SK-N-SH (cell line): ENCODE measurements around the gene KDM2A. TPM values are rescaled to one million over a fixed set of nuclear protein-coding genes. Genes with fewer than 3 reads are reported as not detected.

Experiments
- CTCF ChIA-PET: fragments of 300-600, 350-600 bp; formaldehyde crosslinking; extraction: SDS; loops from one replicate; lab custom pipeline; 2021; lab: Yijun Ruan, JAX
- POLR2A ChIA-PET: fragments of 350-600 bp; sonication (Branson Sonifier 250); formaldehyde crosslinking; extraction: SDS; loops from one replicate; lab custom pipeline; 2020; ENCODE audit warnings: antibody characterized with exemption, inconsistent platforms; lab: Yijun Ruan, JAX
- DNase-seq: peaks from one replicate; pipeline ENCODE4 v3.0.0; 2012
- H2AFZ ChIP-seq: fragments of 200-600 bp; sonication (generic); 2 replicates; pipeline ENCODE4 v1.8.1; 2016; ENCODE audit warnings: antibody characterized with exemption, mild to moderate bottlenecking, low read depth
- H3F3A ChIP-seq: fragments of 200-600 bp; sonication (generic); replicated peaks from 2 replicates; pipeline ENCODE3; 2016; ENCODE audit warnings: antibody characterized with exemption, mild to moderate bottlenecking; ENCODE audit not compliant: insufficient read depth
- H3K27ac ChIP-seq, 2 experiments: fragments of 200-500 bp in 1 of 2; fragments of 200-600 bp in 1 of 2; sonication (Bioruptor generic) in 1 of 2; sonication (generic), shearing (Covaris generic) in 1 of 2; 2 replicates each; pipeline versions ENCODE4 v1.5.1 to v1.6.1; 2014 to 2016; ENCODE audit warnings: low read depth in 2 of 2, inconsistent platforms in 1 of 2, low read length in 1 of 2, mild to moderate bottlenecking in 1 of 2, mixed read lengths in 1 of 2
- H3K27me3 ChIP-seq: fragments of 200-600 bp; sonication (generic), shearing (Covaris generic); 2 replicates; pipeline ENCODE4 v1.6.1; 2016; ENCODE audit warnings: mixed run types; ENCODE audit not compliant: insufficient read depth
- H3K36me3 ChIP-seq, 2 experiments: fragments of 200-500 bp in 1 of 2; fragments of 200-600 bp in 1 of 2; sonication (Bioruptor generic) in 1 of 2; sonication (generic) in 1 of 2; replicated peaks in 1 of 2; 2 replicates each; pipeline versions ENCODE3 to v1.5.1; 2014 to 2016; ENCODE audit warnings: low read length in 1 of 2, mild to moderate bottlenecking in 1 of 2; ENCODE audit not compliant: insufficient read depth in 2 of 2, control insufficient read depth in 1 of 2
- H3K4me1 ChIP-seq, 2 experiments: fragments of 200-500 bp in 1 of 2; fragments of 200-600 bp in 1 of 2; sonication (Bioruptor generic) in 1 of 2; sonication (generic), shearing (Covaris generic) in 1 of 2; 2 replicates each; pipeline versions ENCODE4 v1.5.1 to v1.6.1; 2014 to 2016; ENCODE audit warnings: low read depth in 1 of 2, low read length in 1 of 2, mixed run types in 1 of 2; ENCODE audit not compliant: insufficient read depth in 2 of 2, control insufficient read depth in 1 of 2
- H3K4me2 ChIP-seq: fragments of 200-600 bp; sonication (generic), shearing (Covaris generic); 2 replicates; pipeline ENCODE4 v1.6.1; 2017; ENCODE audit warnings: mixed run types
- H3K4me3 ChIP-seq, 2 experiments: fragments of 200-500 bp in 1 of 2; fragments of 200-600 bp in 1 of 2; sonication (Bioruptor generic) in 1 of 2; sonication (generic), shearing (Covaris generic) in 1 of 2; 2 replicates each; pipeline versions ENCODE4 v1.5.1 to v1.8.1; 2014 to 2016; ENCODE audit warnings: low read depth in 2 of 2, inconsistent platforms in 1 of 2, low read length in 1 of 2, mild to moderate bottlenecking in 1 of 2, mixed read lengths in 1 of 2, moderate library complexity in 1 of 2
- H3K79me2 ChIP-seq: fragments of 200-600 bp; sonication (generic); 2 replicates; pipeline ENCODE4 v1.8.1; 2017; ENCODE audit warnings: mild to moderate bottlenecking; ENCODE audit not compliant: insufficient read depth
- H3K9ac ChIP-seq: fragments of 200-600 bp; sonication (generic); 2 replicates; pipeline ENCODE4 v1.6.1; 2017; ENCODE audit warnings: mixed run types
- H3K9me2 ChIP-seq: fragments of 200-600 bp; sonication (generic); 2 replicates; pipeline ENCODE4 v1.6.1; 2017; ENCODE audit warnings: mixed run types
- H3K9me3 ChIP-seq: fragments of 200-600 bp; sonication (generic); 2 replicates; pipeline ENCODE4 v1.6.1; 2017; ENCODE audit warnings: mixed run types, mild to moderate bottlenecking, moderate library complexity
- H4K20me1 ChIP-seq: fragments of 200-600 bp; sonication (generic); 2 replicates; pipeline ENCODE4 v1.6.1; 2017; ENCODE audit warnings: mild to moderate bottlenecking, mixed run types; ENCODE audit not compliant: insufficient read depth
- CHD2 ChIP-seq: fragments of 150-350 bp; IDR thresholded peaks from 2 replicates; pipeline ENCODE4 v1.6.1; 2018; ENCODE audit warnings: low read length; ENCODE audit not compliant: partially characterized antibody
- EP300 ChIP-seq, 2 experiments: IDR thresholded peaks; 2 replicates each; pipeline versions ENCODE4 v1.4.0 to v1.6.1; 2012; ENCODE audit warnings: borderline replicate concordance in 1 of 2, low read depth in 1 of 2, low read length in 1 of 2
- EZH2phosphoT487 ChIP-seq: fragments of 200-600 bp; sonication (generic); IDR thresholded peaks from 2 replicates; pipeline ENCODE4 v1.6.1; 2017; ENCODE audit warnings: low read depth, mixed run types, mild to moderate bottlenecking, antibody characterized with exemption, moderate library complexity, borderline replicate concordance
- FOSL2 ChIP-seq: IDR thresholded peaks from 2 replicates; pipeline ENCODE4 v1.4.0; 2012; ENCODE audit warnings: low read depth, mild to moderate bottlenecking, moderate library complexity, borderline replicate concordance
- GABPA ChIP-seq: IDR thresholded peaks from 2 replicates; pipeline ENCODE4 v1.4.0; 2012; ENCODE audit warnings: low read depth, mild to moderate bottlenecking
- GATA2 ChIP-seq: sonication (generic); formaldehyde crosslinking; IDR thresholded peaks from 2 replicates; pipeline ENCODE4 v1.5.0; 2020; ENCODE audit warnings: mild to moderate bottlenecking, missing genetic modification reagents
- MXI1 ChIP-seq: IDR thresholded peaks from 2 replicates; pipeline ENCODE4 v1.6.1; 2012; ENCODE audit warnings: mild to moderate bottlenecking, low read depth, low read length, improper control_type of control experiment
- NFIC ChIP-seq: IDR thresholded peaks from 2 replicates; pipeline ENCODE4 v1.4.0; 2012; ENCODE audit warnings: borderline replicate concordance
- NRF1 ChIP-seq: IDR thresholded peaks from 2 replicates; pipeline ENCODE4 v1.6.1; 2012; ENCODE audit warnings: low read depth, mild to moderate bottlenecking, low read length
- PBX3 ChIP-seq: IDR thresholded peaks from 2 replicates; pipeline ENCODE4; 2012
- POLR2AphosphoS5 ChIP-seq: IDR thresholded peaks from 2 replicates; pipeline ENCODE4 v1.6.1; 2012; ENCODE audit warnings: low read depth, low read length
- RAD21 ChIP-seq: IDR thresholded peaks from 2 replicates; pipeline ENCODE4 v1.6.1; 2012; ENCODE audit warnings: mild to moderate bottlenecking, low read length
- RCOR1 ChIP-seq: fragments of 150-350 bp; IDR thresholded peaks from 2 replicates; pipeline ENCODE4 v1.6.1; 2017; ENCODE audit warnings: antibody characterized with exemption, low read length
- REST ChIP-seq: IDR thresholded peaks from 2 replicates; pipeline ENCODE4 v1.6.1; 2012; ENCODE audit warnings: mild to moderate bottlenecking, low read depth, low read length, moderate library complexity
- RFX5 ChIP-seq: IDR thresholded peaks from 2 replicates; pipeline ENCODE4 v1.6.1; 2012; ENCODE audit warnings: mild to moderate bottlenecking, improper control_type of control experiment, low read length
- SIN3A ChIP-seq: IDR thresholded peaks from 2 replicates; pipeline ENCODE4 v1.6.1; 2012; ENCODE audit warnings: low read depth, mild to moderate bottlenecking, low read length, moderate library complexity, borderline replicate concordance
- SMC3 ChIP-seq: IDR thresholded peaks from 2 replicates; pipeline ENCODE4 v1.6.1; 2012; ENCODE audit warnings: low read depth, low read length, improper control_type of control experiment
- TAF1 ChIP-seq: IDR thresholded peaks from 2 replicates; pipeline ENCODE4 v1.6.1; 2012; ENCODE audit warnings: low read depth, mild to moderate bottlenecking, low read length, moderate library complexity, borderline replicate concordance
- TCF12 ChIP-seq: IDR thresholded peaks from 2 replicates; pipeline ENCODE4 v1.4.0; 2012
- TEAD4 ChIP-seq: IDR thresholded peaks from 2 replicates; pipeline ENCODE4 v1.4.0; 2012; ENCODE audit warnings: mild to moderate bottlenecking, borderline replicate concordance; ENCODE audit not compliant: insufficient read depth
- YY1 ChIP-seq: IDR thresholded peaks from 2 replicates; pipeline ENCODE4 v1.4.0; 2012; ENCODE audit warnings: low read depth, mild to moderate bottlenecking
- WGBS: methylation state at CpG from one replicate; pipeline ENCODE4 v1.1.6; 2017; ENCODE audit warnings: low lambda C conversion rate; 5-methylcytosine and 5-hydroxymethylcytosine counted together
- polyA plus RNA-seq, 3 experiments: library from polyadenylated mRNA; depleted of rRNA; stranded (reverse); fragments of >200 nt; gene quantifications; 2 replicates each; pipeline ENCODE4 v1.2.3, GENCODE V29; 2012
- TF ChIP-seq, protein P1 (sequence below): IDR thresholded peaks from 2 replicates; pipeline ENCODE4 v1.4.0; 2012; ENCODE audit warnings: low read depth

KDM2A gene
- polyA plus RNA-seq, 1 of the 3 experiments (the other 2 are of a cell fraction): 28.4 TPM

- peaks cover 10 to 18% of the 10 kb centered on the region in 2 experiments for H3K36me3 ChIP-seq
- peak overlapping the region; percentile 94 for H3K9ac ChIP-seq
- WGBS: 1% methylated on average over 30 of the region's 31 CpGs
- no peaks in the 10 kb centered on the region for H3K9me3 ChIP-seq
- peaks cover 29% of the 10 kb centered on the region for H3F3A ChIP-seq
- no peaks in the 10 kb centered on the region for H3K9me2 ChIP-seq
- H4K20me1 ChIP-seq: peaks cover 25% of the 10 kb centered on the region
- H2AFZ ChIP-seq: 0 out of 2 replicates have a peak overlapping the region, but pooled peaks have one; percentile 25
- H3K4me2 ChIP-seq: peak overlapping the region; percentile 99
- TF ChIP-seq NFIC (no peak), MXI1 (peak; percentile 100), RAD21 (peak; percentile 4; the same call in 1 of the 2 replicates), TCF12 (peak; percentile 25; the same call in 1 of the 2 replicates), NRF1 (no peak), POLR2AphosphoS5 (peak; percentile 99), TEAD4 (no peak), EP300 (IDR thresholded peaks at IDR 0.05; ENCODE audit: borderline replicate concordance in 1 of 2, low read depth in 1 of 2, low read length in 1 of 2) (peak in 1 of 2 experiments; percentile 60; a peak in 3 of 4 replicates), EZH2phosphoT487 (no peak), YY1 (peak; percentile 55; the same call in 1 of the 2 replicates), RCOR1 (no peak), REST (peak; percentile 81), PBX3 (0 out of 2 replicates have a peak, but pooled peaks have one; percentile 9), RFX5 (0 out of 2 replicates have a peak, but pooled peaks have one; percentile 55), GATA2 (CRISPR knock-in tag) (no peak), SIN3A (peak; percentile 99), FOSL2 (peak; percentile 25; the same call in 1 of the 2 replicates), SMC3 (no peak; the same call in 1 of the 2 replicates), CHD2 (peak; percentile 16), TAF1 (peak; percentile 100), GABPA (peak; percentile 49; the same call in 1 of the 2 replicates)
- TF ChIP-seq, protein P1, sequence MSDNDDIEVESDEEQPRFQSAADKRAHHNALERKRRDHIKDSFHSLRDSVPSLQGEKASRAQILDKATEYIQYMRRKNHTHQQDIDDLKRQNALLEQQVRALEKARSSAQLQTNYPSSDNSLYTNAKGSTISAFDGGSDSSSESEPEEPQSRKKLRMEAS: peak; percentile 98
- H3K4me1 ChIP-seq: peaks cover 7 to 24% of the 10 kb centered on the region in 2 experiments; a peak in 3 of 4 replicates
- H3K27me3 ChIP-seq: no peaks in the 10 kb centered on the region
- POLR2A ChIA-PET: interaction anchor here (0.8 to 1.8 kb wide), 7 partner anchors 10 to 162 kb away, joined by 3 to 5 read pairs (median 4); partner anchors contain the start of gene PPP1CA
- peak overlapping the region; percentile 70 to 89 for H3K4me3 ChIP-seq
- CTCF ChIA-PET: interaction anchor here (0.8 to 2.5 kb wide), 8 partner anchors 12 to 159 kb away, joined by 3 to 18 read pairs (median 4); partner anchors contain the start of gene ANKRD13D
- peaks cover 55% of the 10 kb centered on the region for H3K79me2 ChIP-seq
- peak overlapping the region; percentile 89 to 96 for H3K27ac ChIP-seq
- DNase-seq: peak; percentile 91
These were observed 120.9 kb downstream of the KDM2A start for GRCh38 chr11:67239783-67240575.
